ENCODE results near the gene AQP1.

Gene AQP1

DNA sequence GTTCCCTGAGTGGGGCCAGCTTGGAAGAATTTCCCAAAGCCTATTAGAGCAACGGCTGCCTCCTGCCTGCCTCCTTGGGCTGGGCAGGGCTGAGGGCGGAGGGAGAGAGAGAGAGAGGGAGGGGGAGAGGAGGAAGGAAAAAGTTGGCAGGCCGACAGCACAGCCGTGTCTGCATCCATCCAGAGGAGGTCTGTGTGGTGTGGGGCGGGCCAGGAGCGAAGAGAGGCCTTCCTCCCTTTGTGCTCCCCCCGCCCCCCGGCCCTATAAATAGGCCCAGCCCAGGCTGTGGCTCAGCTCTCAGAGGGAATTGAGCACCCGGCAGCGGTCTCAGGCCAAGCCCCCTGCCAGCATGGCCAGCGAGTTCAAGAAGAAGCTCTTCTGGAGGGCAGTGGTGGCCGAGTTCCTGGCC lies at the start of gene AQP1:
AQP1 (plus strand) TSS at position 293 of the 409 bp plus-strand sequence; CDS start at position 350, 57 bp downstream.
- no peak for DNase-seq

DNA sequence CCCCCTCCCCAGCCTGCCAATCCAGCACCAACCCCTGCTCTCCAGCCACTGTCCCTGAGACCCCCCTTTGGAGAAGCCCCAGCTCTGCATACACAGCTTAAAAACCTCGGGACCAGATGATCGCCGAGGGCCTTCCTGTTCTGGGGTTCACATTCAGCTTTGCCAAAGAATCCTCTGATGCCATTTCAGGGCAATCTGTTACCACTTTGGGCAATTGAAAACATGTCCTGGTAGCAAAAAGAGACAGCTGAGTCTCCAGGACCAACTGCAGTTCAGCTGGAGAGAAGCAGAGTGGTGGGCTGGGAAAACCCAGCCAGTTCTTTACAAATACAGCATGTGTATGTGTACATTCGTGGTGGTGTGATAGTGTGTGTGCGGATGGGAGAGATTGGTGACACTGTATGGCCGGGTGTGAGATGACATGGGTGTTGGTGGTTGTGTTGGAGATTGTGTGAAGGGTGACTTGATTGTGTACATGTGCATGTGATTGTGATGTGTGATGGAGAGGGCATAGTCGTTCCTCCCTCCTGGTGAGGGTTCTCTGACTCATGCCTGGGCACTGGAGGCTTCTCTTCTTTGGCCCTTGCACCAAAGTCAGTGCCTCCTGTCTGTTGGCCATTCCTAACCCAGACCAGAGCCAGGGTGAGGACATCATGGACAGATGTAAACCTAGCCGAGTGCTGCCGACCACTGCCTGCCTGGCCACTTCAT lies 48.5 kb upstream of the AQP1 start:
- no peak for DNase-seq

DNA sequence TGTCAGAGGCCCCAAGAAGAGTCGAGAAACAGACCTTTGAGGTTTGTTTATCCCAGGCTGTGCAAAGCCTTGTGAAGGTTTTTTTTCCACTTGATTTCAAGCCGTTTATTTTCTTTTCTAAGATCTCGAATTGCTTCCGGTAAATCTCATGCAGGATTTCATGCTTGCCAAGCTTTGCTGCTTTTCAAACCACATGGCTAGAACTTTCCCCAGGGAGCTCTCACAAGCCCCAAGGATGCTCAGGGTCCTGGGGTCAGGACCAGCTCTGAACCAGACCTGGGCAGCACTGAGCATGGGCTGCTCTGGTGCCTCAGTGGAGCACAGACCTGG lies 48.0 kb upstream of the AQP1 start:
- DNase-seq, result no peak

DNA sequence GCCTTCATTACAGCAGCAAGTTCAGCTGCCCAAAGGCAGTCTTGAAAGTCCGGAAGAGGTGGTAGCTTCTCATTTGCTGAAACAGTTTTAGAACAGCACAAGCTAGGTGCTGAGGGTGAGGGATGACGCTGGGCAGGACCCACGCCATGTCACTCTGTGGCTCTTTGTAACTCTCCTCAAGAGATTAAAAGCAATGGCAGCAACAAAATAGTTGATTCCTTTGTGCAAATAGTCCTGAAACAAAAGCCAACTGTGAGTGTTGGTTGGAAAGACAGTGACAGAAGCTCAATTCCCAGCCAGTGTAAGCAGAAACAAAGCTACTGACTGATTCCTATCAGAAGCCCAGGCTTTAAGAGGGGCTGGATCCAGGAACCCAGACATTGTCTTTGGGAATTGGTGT lies 47.6 kb upstream of the AQP1 start:
- no peak for DNase-seq

DNA sequence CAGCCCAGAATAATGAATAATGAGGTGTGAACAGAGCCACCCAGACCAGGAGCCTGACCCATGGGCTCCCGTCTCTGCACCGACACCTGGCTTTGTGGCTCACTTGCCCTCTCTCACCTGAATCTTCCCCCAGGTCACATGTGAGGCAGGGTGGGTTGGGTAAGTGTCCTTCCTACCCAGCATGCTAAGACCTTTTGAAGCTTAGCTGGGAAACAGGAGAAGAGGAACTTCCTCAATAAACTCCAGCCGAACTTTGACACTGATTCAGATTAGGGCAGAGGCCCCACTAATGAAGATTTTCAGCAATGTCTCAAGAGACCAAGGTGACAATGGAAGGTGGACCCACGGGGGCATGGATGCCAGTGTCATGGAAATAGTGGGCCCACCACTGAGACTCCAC lies 46.6 kb upstream of the AQP1 start:
- no peak for DNase-seq

DNA sequence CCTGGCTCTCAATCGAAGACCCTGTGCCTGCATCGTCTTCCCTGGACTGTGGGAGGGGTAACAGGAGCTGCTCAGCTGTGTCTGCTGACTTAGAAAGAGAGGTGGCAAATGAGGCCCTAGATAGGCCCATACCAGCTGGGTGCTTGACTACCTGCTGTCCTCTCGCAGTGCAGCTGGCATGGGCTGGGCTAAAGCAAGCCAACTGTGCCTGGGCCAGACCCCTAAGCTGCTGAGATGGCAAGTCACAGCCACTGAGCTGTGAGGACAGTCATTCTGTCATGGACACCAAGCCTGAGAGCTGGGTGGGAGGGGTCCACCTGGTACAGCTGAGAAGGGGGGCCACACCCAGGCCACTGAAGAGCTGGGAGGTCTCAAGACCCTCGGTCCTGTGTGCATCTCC lies 45.8 kb upstream of the AQP1 start:
- no peak for DNase-seq

DNA sequence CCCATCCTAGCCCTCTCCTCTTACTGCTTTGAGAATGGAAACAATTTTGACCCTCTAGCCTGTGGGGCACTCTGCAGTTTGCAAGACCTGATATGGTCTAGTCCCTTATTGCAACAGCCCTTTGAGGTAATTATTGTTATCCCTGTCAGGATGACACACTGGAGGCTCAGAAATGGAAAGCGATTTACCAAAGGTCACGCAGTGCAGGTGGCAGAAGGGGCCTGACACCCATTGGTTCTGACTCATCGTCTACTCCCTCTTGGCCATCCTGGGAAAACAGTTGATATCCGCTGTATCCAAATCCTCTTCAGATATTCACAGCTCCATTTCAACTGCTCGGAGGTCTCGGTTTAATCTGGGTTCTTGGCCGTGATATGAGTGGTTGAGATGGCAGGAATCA lies 44.7 kb upstream of the AQP1 start:
- no peak for DNase-seq

DNA sequence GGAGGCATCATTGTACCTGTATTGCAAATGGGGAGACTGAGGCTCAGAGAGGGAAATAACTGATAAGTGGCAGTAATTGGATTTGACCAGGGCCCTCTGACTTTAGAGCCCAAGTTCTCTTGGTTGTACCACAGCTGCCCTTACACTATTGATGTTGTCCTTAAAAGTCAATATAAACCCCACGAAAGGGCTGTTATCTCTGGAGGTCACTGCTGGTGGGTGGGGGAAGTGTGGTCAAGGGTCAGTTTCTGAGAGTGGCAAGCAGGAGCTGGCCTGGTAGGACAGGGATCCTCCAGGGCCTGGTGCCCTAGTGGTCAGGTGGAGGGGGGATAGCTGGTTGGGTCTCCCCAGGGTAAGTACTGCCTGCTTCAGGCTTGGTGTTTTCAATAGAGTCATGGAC lies 44.2 kb upstream of the AQP1 start:
- DNase-seq, result no peak

DNA sequence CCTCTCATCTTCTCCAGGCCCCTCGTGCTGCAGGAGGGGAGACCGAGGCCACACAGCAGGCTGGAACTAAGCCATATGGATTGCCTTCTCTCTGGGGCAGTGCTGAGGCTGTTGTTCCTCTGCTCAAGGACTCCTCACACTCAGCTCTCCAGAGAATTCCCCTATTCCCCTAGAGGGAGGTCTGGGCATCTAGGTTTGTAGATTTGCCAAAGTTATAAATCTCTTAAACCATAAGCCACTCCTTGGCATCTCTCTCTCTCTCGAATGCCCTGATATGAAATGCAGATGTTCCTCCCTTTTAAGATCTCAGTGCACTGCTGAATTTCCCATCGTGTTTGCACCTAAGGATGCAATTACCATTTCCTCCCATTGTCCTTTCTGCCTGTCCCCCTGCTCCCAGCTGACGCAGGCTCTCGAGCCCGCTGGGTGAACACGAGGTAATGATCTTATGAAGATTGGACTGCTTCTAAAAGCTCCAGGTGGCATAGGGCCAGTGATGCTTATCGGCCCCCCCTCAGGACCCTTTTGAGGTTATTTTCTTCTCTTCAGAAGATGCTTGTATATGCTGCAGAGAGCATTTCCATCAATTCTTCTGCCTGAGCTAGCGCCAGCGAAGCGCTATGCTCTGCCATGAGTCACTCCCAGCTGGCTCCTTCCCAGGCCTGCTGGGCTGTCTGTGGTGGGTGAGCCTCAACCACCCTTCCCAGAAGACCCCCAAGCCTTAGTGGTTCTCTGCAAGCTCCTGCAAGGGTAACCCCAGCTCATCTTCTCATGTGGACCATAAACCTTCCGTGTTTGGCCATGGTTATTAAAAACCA lies 41.6 kb upstream of the AQP1 start:
- no peak for DNase-seq

DNA sequence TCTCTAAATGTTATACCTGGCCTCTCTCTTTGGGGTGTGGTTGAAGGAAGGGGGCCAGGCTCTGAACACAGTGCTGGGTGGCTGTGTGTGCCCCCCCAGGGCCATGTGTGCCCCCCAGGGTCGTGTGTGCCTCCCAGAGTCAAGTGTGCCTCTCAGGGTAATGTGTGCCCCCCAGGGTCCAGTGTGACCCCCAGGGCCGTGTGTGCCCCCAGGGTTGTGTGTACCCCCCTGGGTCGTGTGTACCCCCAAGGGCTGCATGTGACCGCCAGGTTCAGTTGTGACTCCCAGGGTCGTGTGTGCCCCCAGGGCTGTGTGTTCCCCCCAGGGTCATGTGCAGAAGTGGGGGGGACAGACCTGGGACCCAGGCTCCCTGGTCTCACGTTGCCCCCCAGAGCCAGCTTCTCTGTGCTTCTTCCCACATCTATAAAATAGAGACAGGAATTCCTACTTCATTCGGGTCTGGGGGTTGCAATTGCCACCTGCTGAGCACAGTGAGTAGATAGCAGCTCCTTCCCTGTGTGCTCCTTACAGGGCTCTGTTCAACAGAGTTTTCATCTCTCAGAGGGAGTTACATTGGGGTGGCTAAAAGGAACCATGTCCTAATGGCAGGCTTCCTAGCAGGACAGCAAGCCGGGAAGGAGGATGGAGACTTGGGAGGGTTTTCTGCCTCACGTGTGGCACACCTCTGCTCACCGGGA lies 40.7 kb upstream of the AQP1 start:
- DNase-seq, result no peak

DNA sequence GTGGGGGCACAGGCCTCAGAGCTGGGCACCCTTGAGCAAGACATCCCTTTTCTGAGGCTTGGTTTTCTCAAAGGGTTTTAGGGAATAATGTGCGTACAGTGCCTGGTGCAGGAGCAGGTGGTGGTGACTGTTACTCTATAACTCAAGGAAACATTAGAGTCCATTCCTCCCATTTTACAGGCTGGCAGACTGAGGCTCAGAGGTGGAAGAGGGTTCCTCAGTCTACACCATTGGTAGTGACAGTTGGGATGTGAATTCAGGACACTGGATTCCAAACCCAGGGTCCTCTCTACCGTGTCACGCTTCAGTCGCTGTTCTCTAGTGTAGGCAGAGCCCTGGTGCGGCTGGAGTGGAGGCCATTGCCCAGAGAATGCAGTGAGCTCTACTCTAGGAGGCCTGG lies 40.0 kb upstream of the AQP1 start:
- no peak for DNase-seq

DNA sequence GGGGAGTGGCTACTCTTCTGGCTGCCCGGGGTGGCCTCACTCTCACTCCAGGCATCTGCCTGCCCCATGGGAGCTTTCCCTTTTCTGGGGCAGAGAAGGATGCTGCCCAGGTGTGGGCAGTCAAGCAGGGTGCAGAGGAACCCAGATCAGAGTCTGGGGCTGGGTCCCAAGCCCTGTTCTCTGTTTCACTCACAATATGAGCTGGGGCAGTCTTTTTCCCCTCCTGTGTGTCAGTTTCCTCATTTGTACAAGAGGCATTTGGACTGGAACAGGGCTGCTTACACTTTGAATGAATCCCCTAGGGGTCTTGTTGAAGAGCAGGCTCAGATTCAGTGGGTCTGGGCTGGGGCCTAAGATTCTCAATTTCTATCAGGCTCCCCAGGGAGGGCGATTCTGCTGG lies 38.4 kb upstream of the AQP1 start:
- DNase-seq, result no peak

DNA sequence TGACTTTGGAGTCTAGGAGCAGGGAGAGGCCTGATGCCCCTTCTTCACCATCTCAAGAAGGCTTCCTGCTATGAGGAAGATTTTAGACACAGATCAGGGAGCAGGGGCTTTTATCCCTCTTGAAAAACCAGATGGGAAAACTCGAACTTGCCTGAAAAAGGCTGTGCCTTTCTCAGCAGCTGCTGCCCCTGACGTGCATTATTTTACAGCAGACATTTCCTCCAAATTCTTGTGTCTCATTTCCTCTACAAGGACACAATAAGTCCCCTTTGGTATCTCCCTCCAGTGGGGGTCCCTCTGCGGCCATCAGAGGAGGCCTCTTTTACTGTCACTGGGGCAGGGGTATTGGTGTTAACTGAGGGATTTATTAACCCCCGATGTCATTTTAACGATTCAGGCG lies 38.0 kb upstream of the AQP1 start:
- DNase-seq, result no peak

DNA sequence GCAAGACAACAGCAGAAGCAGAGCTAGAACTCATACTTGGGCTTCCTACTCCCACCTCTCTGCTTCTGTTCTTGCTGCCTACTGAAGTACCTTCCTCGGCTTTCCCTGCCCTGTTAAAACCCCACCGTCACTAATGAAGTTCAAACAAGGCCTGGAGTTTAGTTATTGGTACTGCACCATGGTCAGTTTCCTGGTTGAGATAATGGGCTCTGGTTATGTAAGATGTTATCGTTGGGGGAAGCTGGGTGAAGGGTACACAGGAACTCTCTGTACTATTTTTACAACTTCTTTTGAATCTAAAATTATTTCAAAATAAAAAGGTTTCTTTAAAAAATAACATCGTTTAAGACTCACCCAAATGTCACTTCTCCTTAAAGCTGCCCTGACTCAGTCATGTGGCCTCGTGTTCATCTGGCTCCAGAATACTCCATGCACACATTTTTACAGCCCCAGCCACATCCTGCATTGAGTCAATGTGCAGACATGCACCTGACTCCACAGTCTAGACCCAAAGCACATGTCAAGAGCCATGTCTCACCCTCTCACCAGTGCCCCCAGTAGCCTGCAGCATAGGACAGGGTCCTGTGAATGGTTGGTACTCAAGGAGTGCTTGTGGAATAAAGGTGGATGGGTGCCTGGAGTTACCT lies 36.9 kb upstream of the AQP1 start:
- DNase-seq, result no peak

DNA sequence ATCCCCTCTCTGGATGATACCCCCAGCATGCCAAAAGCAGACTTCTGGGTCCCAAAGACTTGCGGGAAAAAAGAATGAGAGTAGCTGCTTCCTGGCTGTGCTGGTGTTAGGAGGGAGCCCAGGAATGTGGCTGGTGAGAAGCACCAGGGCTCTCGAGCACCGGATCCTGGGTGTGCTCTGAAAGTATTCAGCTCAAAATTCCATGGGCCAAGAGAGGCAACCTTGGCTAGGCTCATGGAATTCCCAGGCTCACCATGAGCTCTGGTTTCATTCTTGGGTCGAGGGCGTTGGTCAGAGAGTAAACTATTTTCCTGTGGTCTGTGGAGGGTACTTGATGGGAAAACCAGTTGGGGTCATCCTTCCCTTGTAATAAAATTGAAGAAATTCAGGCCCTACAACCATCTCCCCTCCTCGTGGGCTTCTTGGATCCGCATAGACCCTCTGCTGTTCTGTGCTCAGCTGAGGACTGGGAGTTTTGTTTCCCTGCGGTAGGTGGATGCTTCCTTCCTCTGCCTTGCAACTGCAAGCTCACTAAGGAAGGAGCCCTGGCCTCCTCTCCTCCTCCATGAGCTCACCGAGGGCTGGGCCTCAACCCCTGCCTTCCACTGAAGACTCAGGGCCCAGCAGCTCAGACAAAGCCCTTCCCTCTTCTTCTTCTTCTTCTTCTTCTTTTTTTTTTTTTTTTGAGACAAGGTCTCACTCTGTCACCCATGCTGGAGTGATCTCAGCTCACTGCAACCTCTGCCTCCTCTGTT lies 34.5 kb upstream of the AQP1 start:
- DNase-seq, result no peak

DNA sequence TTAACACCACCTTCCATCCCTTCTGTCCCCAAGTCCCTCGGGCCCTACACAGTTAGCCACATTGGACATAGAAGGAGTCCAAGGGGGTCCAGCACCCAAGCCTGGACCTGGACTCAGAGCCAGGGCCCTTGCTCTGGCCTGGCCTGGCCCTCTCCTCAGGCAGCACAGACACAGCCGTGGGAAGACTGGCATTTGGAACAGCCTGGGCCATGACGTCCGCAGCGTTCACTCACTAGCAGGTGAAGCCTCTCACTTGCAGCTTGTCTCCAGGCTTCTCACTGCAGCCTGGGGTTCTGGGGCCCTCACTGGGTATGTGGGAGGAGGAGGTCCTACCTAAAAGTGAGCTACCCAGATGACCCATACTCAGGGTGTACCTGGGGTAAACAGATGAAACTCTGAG lies 33.7 kb upstream of the AQP1 start:
- no peak for DNase-seq

DNA sequence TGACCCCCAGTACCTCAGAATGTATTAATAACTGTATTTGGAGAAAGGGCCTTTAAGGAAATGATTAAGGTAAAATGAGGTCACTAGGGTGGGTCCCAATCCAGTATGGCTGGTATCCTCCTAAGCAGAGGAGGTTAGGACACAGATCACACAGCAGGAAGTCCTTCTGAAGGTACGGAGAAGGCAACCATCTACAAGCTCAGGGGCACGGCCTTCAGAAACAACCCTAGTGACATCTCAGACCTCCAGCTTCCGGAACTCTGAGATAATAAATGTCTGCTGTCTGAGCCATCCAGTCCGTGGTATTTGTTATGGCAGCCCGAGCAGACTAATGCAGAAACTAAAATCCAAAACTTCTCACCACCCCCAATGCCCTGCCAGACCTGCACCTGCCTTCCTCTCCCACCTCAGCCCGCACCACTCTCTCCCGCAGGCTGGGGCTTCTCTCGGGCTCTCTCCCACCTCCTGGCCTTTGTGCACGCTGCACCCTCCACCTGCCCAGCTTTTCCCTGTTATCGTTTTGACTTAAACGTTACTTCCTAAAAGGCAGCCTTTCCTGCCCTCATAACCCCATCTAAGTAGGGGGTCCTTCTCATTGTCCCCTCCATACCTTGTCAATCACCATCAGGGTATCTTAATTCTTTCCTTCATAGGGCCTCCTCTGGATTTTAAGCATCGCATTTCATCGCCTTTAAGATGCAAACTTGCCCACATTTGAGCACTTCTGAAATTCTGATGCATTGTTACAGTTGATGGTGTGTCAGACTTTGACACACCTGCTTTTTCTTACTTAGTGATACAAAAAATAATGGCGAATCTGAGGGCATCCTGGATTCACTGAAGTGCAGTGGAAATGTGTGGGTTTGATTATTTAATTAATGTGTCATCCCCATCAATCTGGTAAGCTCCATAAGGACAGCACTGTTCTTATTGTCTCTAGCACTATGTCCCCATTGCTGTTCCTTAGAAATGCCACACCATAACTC lies 32.2 kb upstream of the AQP1 start:
- no peak for DNase-seq

DNA sequence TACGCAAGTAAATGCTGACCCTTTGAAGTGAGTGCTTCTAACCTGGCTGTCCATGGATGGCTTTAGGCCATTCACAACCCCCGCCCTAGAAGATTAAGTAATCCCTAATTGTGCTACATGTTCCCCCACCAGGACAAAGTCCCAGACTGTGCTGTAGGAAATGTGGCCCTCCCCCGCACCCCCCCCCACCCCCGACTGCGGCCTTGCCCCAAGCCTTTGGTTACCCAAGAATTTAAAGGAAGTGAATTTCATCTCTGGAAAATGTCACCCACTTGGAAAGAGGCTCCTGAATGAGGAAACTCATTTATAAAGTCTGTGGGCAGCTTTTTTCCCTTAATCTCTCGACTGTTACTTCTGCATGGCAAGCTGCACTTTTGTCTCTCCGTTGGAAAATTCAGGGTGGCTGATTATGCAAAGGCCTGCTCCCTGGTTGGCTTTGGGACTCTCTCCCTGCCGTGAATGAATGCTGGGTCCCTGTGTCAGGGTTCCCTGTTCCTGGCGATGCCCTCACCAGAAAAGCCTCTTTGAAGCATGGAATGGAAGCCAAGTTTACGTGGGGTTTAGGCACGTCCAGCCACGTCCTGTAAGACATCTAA lies 31.4 kb upstream of the AQP1 start:
- DNase-seq, result no peak

DNA sequence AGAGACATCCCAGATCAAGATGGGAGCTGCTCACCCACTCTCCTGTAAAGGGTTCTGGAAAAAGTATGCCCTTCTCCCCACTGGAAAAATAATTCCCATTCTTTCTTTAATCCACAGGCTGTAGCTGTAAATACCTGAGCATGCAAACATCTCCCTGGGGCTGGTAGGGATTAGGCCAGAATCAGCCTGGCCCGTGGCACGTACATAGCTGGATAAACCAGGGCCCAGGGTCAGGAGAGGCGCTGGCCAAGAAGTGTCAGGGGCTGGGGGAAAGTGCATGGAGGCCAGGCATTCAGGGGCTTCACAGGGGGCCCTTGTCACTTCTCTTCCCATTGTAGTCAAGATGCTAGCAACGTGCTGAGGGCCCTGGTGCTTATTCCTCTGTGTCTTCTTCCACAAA lies 30.7 kb upstream of the AQP1 start:
- DNase-seq, result no peak

DNA sequence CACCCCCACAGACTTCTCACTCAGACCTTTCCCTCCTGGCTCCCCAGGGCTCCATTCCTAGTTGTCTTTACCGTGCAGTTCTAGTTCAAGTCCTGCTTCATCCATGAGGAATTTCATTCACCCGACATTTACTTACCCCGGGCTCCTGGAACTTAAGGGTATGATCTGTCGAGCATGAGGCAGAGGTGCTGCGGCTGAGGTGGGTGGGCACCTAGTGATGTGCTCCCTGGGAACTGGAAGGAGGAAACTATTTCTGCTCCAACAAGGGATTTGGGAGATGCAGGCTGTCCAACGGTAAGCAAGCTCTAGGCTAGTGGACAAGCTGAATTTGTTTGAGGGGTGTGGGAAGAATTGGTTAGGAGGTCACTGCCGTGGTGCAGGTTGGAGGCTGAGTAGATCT lies 30.2 kb upstream of the AQP1 start:
- no peak for DNase-seq

DNA sequence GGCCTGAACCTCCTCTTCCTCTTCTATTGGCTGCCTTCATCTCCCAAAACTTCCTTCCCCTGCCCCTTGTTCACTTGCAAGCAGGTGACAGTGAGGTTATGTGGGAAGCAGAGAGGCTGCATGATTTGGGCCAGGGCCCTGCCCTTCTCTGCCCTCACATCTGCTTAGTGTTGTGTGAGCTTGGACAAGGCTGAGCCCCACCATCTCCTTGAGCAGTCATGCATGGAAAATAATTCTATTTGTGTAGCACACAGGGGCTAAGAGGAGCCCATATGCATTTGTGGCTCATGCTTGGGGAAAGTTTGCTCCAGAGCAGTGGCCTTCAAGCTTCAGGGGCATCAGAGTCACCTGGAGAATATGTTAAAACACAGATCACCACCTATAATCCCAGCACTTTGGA lies 26.8 kb upstream of the AQP1 start:
- DNase-seq, result no peak
